ENCODE results near the gene CHMP3. TPM values are rescaled to one million over a fixed set of nuclear protein-coding genes. Genes with fewer than 3 reads are reported as not detected.

CHMP3 gene
- total RNA-seq: 10 to 100 TPM; 64.0 to 99.1 (median 71.5) TPM

DNA sequence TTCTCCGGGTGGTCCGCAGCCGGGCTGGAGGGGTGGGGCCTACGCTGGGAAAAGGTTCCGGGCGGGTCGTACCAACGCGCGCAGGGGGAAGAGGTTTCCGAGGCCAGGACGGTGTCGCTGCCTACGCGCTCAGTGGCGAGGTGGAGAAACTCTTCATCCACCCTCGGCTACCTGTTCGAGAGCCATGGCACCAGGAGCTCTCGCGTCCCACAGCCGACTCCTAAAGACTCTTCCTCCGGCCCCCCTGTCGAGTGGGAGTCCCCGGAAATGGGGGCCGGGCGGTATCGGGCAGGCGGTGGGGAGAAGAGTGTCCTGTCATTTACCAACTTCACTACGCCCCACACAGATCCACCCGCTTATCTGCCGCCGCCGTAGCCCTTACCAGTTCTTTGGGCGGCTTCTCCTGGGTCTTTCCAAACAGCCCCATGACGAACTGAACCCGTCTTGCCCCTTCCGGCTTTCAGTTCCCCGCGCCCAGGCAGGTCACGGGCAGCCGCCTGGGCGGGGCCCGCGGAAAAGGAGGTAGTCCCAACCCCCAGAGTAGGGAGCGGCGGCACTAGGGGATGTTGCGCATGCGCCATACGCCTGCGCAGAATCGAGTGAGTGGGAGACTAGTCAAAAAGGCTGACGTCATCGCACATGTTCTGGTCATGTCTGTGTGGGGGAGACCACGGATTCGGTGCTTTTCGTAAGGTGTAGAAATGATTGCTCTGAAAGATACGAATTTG, at the start of gene CHMP3:
TSS of gene CHMP3 (minus strand) at position 522 of the 728 bp plus-strand sequence. CDS start at position 427, 95 bp downstream.
- ATAC-seq: peak; percentile 95
- H3K27ac ChIP-seq: peak within 1 kb of the TSS; percentile 97 to 99 (median 99)
- H3K9me3 ChIP-seq: no peaks in the 10 kb centered on the region
- DNase-seq: peak; percentile 92 to 95
- intact Hi-C loops (cut with DNase I; ENCODE audit: low total_unique reads): loop anchor here (1.0 to 5.0 kb wide), 4 partner anchors 51 to 139 kb away; partner anchors contain the start of genes KDM3A and RNF103
- in situ Hi-C loops (cut with MboI; ENCODE audit: low sequenced_read_pairs in 4 of 4): loop anchor here in 1 of 4 donors (25.0 kb wide), 1 partner anchor 351 kb away; no protein-coding TSS in a partner anchor
- no peaks in the 10 kb centered on the region for H3K27me3 ChIP-seq
- H3K4me3 ChIP-seq: peak within 1 kb of the TSS; percentile 81 to 90 (median 86)
- peaks cover 18 to 23% of the 10 kb centered on the region in 2 donors for H3K4me1 ChIP-seq
- peak; percentile 72 to 75 for TF ChIP-seq POLR2A (IDR thresholded peaks at IDR 0.05)
- TF ChIP-seq, protein P1, sequence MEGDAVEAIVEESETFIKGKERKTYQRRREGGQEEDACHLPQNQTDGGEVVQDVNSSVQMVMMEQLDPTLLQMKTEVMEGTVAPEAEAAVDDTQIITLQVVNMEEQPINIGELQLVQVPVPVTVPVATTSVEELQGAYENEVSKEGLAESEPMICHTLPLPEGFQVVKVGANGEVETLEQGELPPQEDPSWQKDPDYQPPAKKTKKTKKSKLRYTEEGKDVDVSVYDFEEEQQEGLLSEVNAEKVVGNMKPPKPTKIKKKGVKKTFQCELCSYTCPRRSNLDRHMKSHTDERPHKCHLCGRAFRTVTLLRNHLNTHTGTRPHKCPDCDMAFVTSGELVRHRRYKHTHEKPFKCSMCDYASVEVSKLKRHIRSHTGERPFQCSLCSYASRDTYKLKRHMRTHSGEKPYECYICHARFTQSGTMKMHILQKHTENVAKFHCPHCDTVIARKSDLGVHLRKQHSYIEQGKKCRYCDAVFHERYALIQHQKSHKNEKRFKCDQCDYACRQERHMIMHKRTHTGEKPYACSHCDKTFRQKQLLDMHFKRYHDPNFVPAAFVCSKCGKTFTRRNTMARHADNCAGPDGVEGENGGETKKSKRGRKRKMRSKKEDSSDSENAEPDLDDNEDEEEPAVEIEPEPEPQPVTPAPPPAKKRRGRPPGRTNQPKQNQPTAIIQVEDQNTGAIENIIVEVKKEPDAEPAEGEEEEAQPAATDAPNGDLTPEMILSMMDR (IDR thresholded peaks at IDR 0.05 in 4 of 5, conservative IDR thresholded peaks at IDR 0.05 in 1 of 5): peak in 1 of 5 experiments; percentile 19
- no peaks in the 10 kb centered on the region for H3K36me3 ChIP-seq

DNA sequence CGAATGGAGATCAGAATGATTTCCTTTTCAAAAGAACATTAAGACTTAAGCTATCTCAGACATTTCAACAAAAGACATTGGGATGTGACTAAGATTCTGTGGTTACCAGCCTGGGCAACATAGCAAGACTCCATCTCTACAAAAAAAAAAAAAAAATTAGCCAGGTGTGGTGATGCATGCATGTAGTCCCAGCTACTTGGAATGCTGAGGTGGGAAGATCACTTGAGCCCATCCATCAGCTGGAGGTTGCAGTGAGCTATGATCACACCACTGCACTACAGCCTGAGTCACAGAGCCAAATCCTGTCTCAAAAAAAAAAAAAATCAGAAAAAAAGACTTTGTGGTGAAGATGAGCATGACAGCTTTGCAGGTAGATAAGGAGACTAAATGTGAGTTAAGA, 47.6 kb upstream of the CHMP3 start:
- Histone ChIP-seq H3K27ac (no peak overlapping the region), H3K27me3 (no peaks in the 10 kb centered on the region), H3K9me3 (no peaks in the 10 kb centered on the region), H3K36me3 (peaks cover 0 to 70% of the 10 kb centered on the region in 2 donors), H3K4me1 (peaks cover 3 to 5% of the 10 kb centered on the region in 2 donors), H3K4me3 (no peak overlapping the region)
- intact Hi-C loops (cut with DNase I; ENCODE audit: low total_unique reads): no loop called here
- DNase-seq: no peak
- TF ChIP-seq, protein P1 (IDR thresholded peaks at IDR 0.05 in 4 of 5, conservative IDR thresholded peaks at IDR 0.05 in 1 of 5): no peak
- no peak for TF ChIP-seq POLR2A (IDR thresholded peaks at IDR 0.05)
- ATAC-seq: no peak
- in situ Hi-C loops (cut with MboI; ENCODE audit: low sequenced_read_pairs in 4 of 4): loop anchor here in 1 of 4 donors (25.0 kb wide), 1 partner anchor 399 kb away; no protein-coding TSS in a partner anchor

DNA sequence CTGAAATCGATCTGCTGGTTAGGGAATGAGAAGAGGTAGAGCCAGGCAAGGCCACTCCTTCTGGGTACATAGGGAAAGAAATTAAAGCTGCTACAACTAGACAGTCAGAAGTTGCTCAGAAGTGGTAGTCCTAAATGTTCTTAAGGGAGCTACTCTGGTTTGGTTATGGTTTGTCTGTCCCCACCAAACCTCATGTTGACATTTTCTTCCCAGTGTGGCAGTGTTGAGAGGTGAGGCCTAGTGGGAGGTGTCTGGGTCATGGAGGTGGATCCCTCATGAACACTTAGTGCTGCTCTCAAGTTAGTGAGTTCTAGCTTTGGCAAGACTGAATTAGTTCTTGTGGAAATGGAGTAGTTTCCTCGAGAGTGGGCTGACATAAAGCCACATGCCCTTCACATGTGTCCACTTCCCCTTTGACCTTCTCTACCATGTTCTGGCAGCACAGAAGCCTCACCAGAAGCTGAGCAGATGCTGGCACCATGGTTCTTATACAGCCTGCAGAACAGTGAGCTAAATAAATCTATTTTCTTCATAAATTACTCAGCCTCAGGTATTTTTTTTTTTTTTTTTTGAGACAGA, 45.7 kb upstream of the CHMP3 start:
- no peak for ATAC-seq
- H3K4me1 ChIP-seq: no peaks in the 10 kb centered on the region
- no peaks in the 10 kb centered on the region for H3K27me3 ChIP-seq
- intact Hi-C loops (cut with DNase I; ENCODE audit: low total_unique reads) (no loop called here), in situ Hi-C loops (cut with MboI; ENCODE audit: low sequenced_read_pairs in 4 of 4) (loop anchor here in 1 of 4 donors (25.0 kb wide), 1 partner anchor 397 kb away; no protein-coding TSS in a partner anchor)
- DNase-seq: no peak
- H3K9me3 ChIP-seq: no peaks in the 10 kb centered on the region
- H3K27ac ChIP-seq: no peak overlapping the region
- peaks cover 0 to 78% of the 10 kb centered on the region in 2 donors for H3K36me3 ChIP-seq
- TF ChIP-seq, protein P1 (IDR thresholded peaks at IDR 0.05 in 4 of 5, conservative IDR thresholded peaks at IDR 0.05 in 1 of 5): no peak
- TF ChIP-seq POLR2A (IDR thresholded peaks at IDR 0.05): no peak
- no peak overlapping the region for H3K4me3 ChIP-seq

DNA sequence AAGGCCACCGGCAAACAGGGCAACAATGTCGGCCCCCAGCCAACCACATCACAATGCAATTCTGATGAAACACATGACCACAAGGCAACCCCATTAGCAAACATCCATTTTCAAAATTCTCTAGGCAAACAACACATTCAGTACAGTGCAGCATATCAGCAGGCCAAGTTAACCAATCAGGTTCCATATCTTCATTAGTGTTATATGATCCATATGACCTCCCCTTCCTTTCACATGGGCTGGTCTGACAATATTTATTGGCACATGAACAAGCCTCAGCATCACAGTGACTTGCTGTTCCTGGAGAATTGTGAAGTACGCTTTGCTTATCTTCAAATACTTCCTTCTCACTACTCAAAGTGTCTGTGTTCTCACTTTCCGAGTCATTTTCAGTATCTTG, 40.7 kb upstream of the CHMP3 start:
- in situ Hi-C loops (cut with MboI; ENCODE audit: low sequenced_read_pairs in 4 of 4): loop anchor here in 1 of 4 donors (25.0 kb wide), 1 partner anchor 392 kb away; no protein-coding TSS in a partner anchor
- ATAC-seq: no peak

More for the DNA sequence above, 40.7 kb upstream of the CHMP3 start:
- Histone ChIP-seq H3K36me3 (peaks cover 0 to 48% of the 10 kb centered on the region in 2 donors), H3K27me3 (no peaks in the 10 kb centered on the region), H3K9me3 (no peaks in the 10 kb centered on the region), H3K27ac (no peak overlapping the region), H3K4me1 (no peaks in the 10 kb centered on the region), H3K4me3 (no peak overlapping the region)
- intact Hi-C loops (cut with DNase I; ENCODE audit: low total_unique reads): no loop called here
- no peak for DNase-seq
- TF ChIP-seq POLR2A (IDR thresholded peaks at IDR 0.05): no peak
- TF ChIP-seq, protein P1 (IDR thresholded peaks at IDR 0.05 in 4 of 5, conservative IDR thresholded peaks at IDR 0.05 in 1 of 5): no peak

Measured in gastrocnemius medialis (tissue), 4 donors.